Caco-2 (cell line): ENCODE data around the gene ERBB3. TPM values are rescaled to one million over a fixed set of nuclear protein-coding genes. Genes with fewer than 3 reads are reported as not detected.

Experiments used
- BruUV-seq: library from RNA; stranded (reverse); fragments of 400-500 nt; replicated peaks from 2 replicates; lab custom pipeline; 2021; lab: Mats Ljungman, UMichigan
- CTCF ChIA-PET: fragments of 300-600 bp; sonication (Branson Sonifier 250); formaldehyde crosslinking; loops from one replicate; lab custom pipeline; 2022; ENCODE audit warnings: antibody characterized with exemption; lab: Charles Lee
- POLR2A ChIA-PET: fragments of 300-600 bp; sonication (Branson Sonifier 250); formaldehyde crosslinking; loops from one replicate; lab custom pipeline; 2022; ENCODE audit warnings: antibody characterized with exemption; lab: Charles Lee
- DNase-seq, 2 experiments: peaks; one replicate each; pipeline versions ENCODE4 v3.0.0 to v3.0.0-alpha.2; 2020 to 2022
- H3K27me3 ChIP-seq: replicated peaks from 2 replicates; pipeline ENCODE4 v1.6.0; 2011; ENCODE audit warnings: low read length; ENCODE audit not compliant: control insufficient read depth, insufficient read depth
- H3K36me3 ChIP-seq: 2 replicates; pipeline ENCODE4 v1.5.1; 2011; ENCODE audit warnings: low read length; ENCODE audit not compliant: control insufficient read depth, insufficient read depth
- H3K4me1 ChIP-seq: fragments of 250-450 bp; sonication (Bioruptor Pico); 2 replicates; pipeline ENCODE4 v1.5.1; 2020; ENCODE audit warnings: mild to moderate bottlenecking
- H3K4me3 ChIP-seq: 2 replicates; pipeline ENCODE4 v1.5.1; 2011; ENCODE audit warnings: low read depth, mild to moderate bottlenecking, control low read depth, low read length
- H3K9me3 ChIP-seq: fragments of 250-450 bp; sonication (Bioruptor Pico); 2 replicates; pipeline ENCODE4 v1.5.1; 2020; ENCODE audit warnings: mild to moderate bottlenecking, moderate library complexity
- H3K27ac Mint-ChIP-seq: one replicate; pipeline ENCODE4 v1.8.0; 2022; ENCODE audit warnings: mixed read lengths; ENCODE audit not compliant: unreplicated experiment
- H3K27me3 Mint-ChIP-seq: one replicate; pipeline ENCODE4 v1.8.0; 2022; ENCODE audit warnings: mixed read lengths; ENCODE audit not compliant: insufficient read depth, unreplicated experiment
- H3K36me3 Mint-ChIP-seq: one replicate; pipeline ENCODE4 v1.8.0; 2022; ENCODE audit warnings: mild to moderate bottlenecking, mixed read lengths; ENCODE audit not compliant: insufficient read depth, unreplicated experiment
- H3K4me1 Mint-ChIP-seq: one replicate; pipeline ENCODE4 v1.8.0; 2022; ENCODE audit warnings: low read depth, mixed read lengths; ENCODE audit not compliant: unreplicated experiment
- H3K4me3 Mint-ChIP-seq: one replicate; pipeline ENCODE4 v1.8.0; 2022; ENCODE audit warnings: mild to moderate bottlenecking, moderate library complexity, mixed read lengths; ENCODE audit not compliant: unreplicated experiment
- H3K9me3 Mint-ChIP-seq: one replicate; pipeline ENCODE4 v1.8.0; 2022; ENCODE audit warnings: mixed read lengths; ENCODE audit not compliant: unreplicated experiment
- CTCF ChIP-seq, 2 experiments: fragments of 200-600 bp in 1 of 2; IDR thresholded peaks; 1 replicate in 1 of 2; 2 replicates in 1 of 2; pipeline versions ENCODE4 v1.5.1 to v1.8.0; 2011 to 2022; ENCODE audit warnings: antibody characterized with exemption in 1 of 2, control low read depth in 1 of 2, inconsistent platforms in 1 of 2, low read depth in 1 of 2, low read length in 1 of 2, mild to moderate bottlenecking in 1 of 2, moderate library complexity in 1 of 2; ENCODE audit not compliant: insufficient read depth in 1 of 2, severe bottlenecking in 1 of 2, unreplicated experiment in 1 of 2
- intact Hi-C: fragments of 100-400 bp; cut with micrococcal nuclease; formaldehyde crosslinking; loops from one replicate; pipeline ENCODE4 v1.10.0; 2022; ENCODE audit not compliant: unreplicated experiment
- total RNA-seq: library from RNA; stranded (reverse); gene quantifications from 2 replicates; pipeline ENCODE4 v1.2.3, GENCODE V29; 2022

ERBB3 gene
- total RNA-seq, 1 experiment from 2014 or later = 109 TPM

- no peaks in the 10 kb centered on the region; the same call in 1 of the 2 replicates for H3K9me3 ChIP-seq
Measured at GRCh38 chr12:56146492-56147460, 66.8 kb downstream of the ERBB3 start.

GRCh38 chr12:56150563-56150962, 70.6 kb downstream of the ERBB3 start:
- no TSS peak for BruUV-seq
- H3K27me3 ChIP-seq = no peaks in the 10 kb centered on the region
- peaks cover 12% of the 10 kb centered on the region for H3K4me1 ChIP-seq
- intact Hi-C loops = no loop called here
- Mint-ChIP-seq H3K4me3 (peak overlapping the region; percentile 87), H3K27me3 (no peaks in the 10 kb centered on the region), H3K36me3 (peaks cover 23% of the 10 kb centered on the region), H3K4me1 (peaks cover 17% of the 10 kb centered on the region), H3K27ac (no peak overlapping the region), H3K9me3 (no peaks in the 10 kb centered on the region)
- TF ChIP-seq CTCF (IDR thresholded peaks at IDR 0.05; ENCODE audit: insufficient read depth in 1 of 2, low read depth in 1 of 2, low read length in 1 of 2, severe bottlenecking in 1 of 2, unreplicated experiment in 1 of 2) = no peak
- CTCF ChIA-PET = interaction anchor here (1.6 kb wide), 1 partner anchor 9 kb away, joined by 3 read pairs; no protein-coding TSS in a partner anchor
- H3K36me3 ChIP-seq = peaks cover 1% of the 10 kb centered on the region; the same call in 1 of the 2 replicates
- no peaks in the 10 kb centered on the region; the same call in 1 of the 2 replicates for H3K9me3 ChIP-seq
- POLR2A ChIA-PET = interaction anchor here (0.6 to 2.0 kb wide), 3 partner anchors 23 to 529 kb away, joined by 4 to 24 read pairs (median 8); partner anchors contain the start of genes ESYT1 and PA2G4
- no peak overlapping the region for H3K4me3 ChIP-seq
- no peak for DNase-seq

More at GRCh38 chr12:56146492-56147460, 66.8 kb downstream of the ERBB3 start:
- Mint-ChIP-seq H3K27ac (no peak overlapping the region), H3K9me3 (no peaks in the 10 kb centered on the region), H3K4me1 (peaks cover 6% of the 10 kb centered on the region), H3K4me3 (no peak overlapping the region), H3K27me3 (no peaks in the 10 kb centered on the region), H3K36me3 (peaks cover 28% of the 10 kb centered on the region)
- ChIA-PET POLR2A (interaction anchor here (0.5 kb wide), 1 partner anchor 42 kb away, joined by 3 read pairs; the partner anchor contains the start of gene PA2G4), CTCF (no interaction called here)
- no peak for TF ChIP-seq CTCF (IDR thresholded peaks at IDR 0.05; ENCODE audit: insufficient read depth in 1 of 2, low read depth in 1 of 2, low read length in 1 of 2, severe bottlenecking in 1 of 2, unreplicated experiment in 1 of 2)
- no peak overlapping the region for H3K4me3 ChIP-seq
- no peak for DNase-seq
- H3K27me3 ChIP-seq = no peaks in the 10 kb centered on the region
- peaks cover 1% of the 10 kb centered on the region; the same call in 1 of the 2 replicates for H3K36me3 ChIP-seq
- intact Hi-C loops = no loop called here
- BruUV-seq = no TSS peak
- peaks cover 3% of the 10 kb centered on the region; the same call in 1 of the 2 replicates for H3K4me1 ChIP-seq

GRCh38 chr12:56151672-56152131, 71.7 kb downstream of the ERBB3 start:
- DNase-seq = peak; percentile 78 to 79
- intact Hi-C loops = loop anchor here (1.0 kb wide), 2 partner anchors 23 to 32 kb away; partner anchors contain the start of gene ESYT1
- peaks cover 20% of the 10 kb centered on the region for H3K4me1 Mint-ChIP-seq
- peak overlapping the region; percentile 73 for H3K4me3 ChIP-seq
- peaks cover 25% of the 10 kb centered on the region for H3K36me3 Mint-ChIP-seq
- H3K4me3 Mint-ChIP-seq = peak overlapping the region; percentile 87
- H3K27ac Mint-ChIP-seq = peak overlapping the region; percentile 98
- no peaks in the 10 kb centered on the region for H3K9me3 ChIP-seq
- H3K4me1 ChIP-seq = peaks cover 12% of the 10 kb centered on the region
- no peaks in the 10 kb centered on the region for H3K27me3 Mint-ChIP-seq
- BruUV-seq = TSS peak; percentile 63
- no peaks in the 10 kb centered on the region for H3K27me3 ChIP-seq
- no peaks in the 10 kb centered on the region for H3K9me3 Mint-ChIP-seq
- H3K36me3 ChIP-seq = peaks cover 1% of the 10 kb centered on the region; the same call in 1 of the 2 replicates
- CTCF ChIA-PET = interaction anchor here (0.6 to 1.6 kb wide), 10 partner anchors 11 to 161 kb away, joined by 3 to 16 read pairs (median 4); partner anchors contain the start of genes ESYT1, PA2G4, SMARCC2 and ZC3H10
- peak; percentile 69 for TF ChIP-seq CTCF (IDR thresholded peaks at IDR 0.05; ENCODE audit: insufficient read depth in 1 of 2, low read depth in 1 of 2, low read length in 1 of 2, severe bottlenecking in 1 of 2, unreplicated experiment in 1 of 2)
- POLR2A ChIA-PET = interaction anchor here (0.5 to 2.0 kb wide), 9 partner anchors 11 to 1827 kb away, joined by 3 to 24 read pairs (median 6); partner anchors contain the start of genes CNPY2, COPZ1, ESYT1 and PA2G4
